Measurements from ENCODE around the gene IGF2R.

DNA sequence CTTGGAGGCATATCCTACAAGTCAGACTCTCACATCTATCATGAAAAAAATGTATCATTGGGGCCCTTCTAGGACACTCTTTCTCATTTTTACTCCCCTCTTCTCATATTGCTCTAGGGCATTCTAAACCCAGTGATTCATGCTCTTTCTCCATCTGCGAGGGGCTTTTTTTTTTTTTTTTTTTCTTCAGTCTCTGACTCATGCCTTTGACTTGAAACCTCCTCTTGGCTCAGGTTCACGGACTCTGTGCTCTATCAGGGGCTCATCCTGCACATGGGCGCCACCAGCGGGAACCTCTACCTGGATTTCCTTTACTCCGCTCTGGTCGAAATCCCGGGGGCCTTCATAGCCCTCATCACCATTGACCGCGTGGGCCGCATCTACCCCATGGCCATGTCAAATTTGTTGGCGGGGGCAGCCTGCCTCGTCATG is 170.6 kb downstream of the IGF2R start:
- TF ChIP-seq, protein P1, sequence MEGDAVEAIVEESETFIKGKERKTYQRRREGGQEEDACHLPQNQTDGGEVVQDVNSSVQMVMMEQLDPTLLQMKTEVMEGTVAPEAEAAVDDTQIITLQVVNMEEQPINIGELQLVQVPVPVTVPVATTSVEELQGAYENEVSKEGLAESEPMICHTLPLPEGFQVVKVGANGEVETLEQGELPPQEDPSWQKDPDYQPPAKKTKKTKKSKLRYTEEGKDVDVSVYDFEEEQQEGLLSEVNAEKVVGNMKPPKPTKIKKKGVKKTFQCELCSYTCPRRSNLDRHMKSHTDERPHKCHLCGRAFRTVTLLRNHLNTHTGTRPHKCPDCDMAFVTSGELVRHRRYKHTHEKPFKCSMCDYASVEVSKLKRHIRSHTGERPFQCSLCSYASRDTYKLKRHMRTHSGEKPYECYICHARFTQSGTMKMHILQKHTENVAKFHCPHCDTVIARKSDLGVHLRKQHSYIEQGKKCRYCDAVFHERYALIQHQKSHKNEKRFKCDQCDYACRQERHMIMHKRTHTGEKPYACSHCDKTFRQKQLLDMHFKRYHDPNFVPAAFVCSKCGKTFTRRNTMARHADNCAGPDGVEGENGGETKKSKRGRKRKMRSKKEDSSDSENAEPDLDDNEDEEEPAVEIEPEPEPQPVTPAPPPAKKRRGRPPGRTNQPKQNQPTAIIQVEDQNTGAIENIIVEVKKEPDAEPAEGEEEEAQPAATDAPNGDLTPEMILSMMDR (IDR thresholded peaks at IDR 0.05), result no peak
- TF ChIP-seq EZH2phosphoT487 (IDR thresholded peaks at IDR 0.05), result no peak

Data from neural progenitor cell (in vitro differentiated cells).